ENCODE results near the gene PDE4A. TPM values are rescaled to one million over a fixed set of nuclear protein-coding genes. Genes with fewer than 3 reads are reported as not detected.

Gene PDE4A
- total and polyA plus RNA-seq, 10 of the 15 experiments (the other 5 are each of a cell fraction or from before 2014, with no cell fraction given) = 0.24 to 13.3 (median 4.9) TPM

- peak; percentile 46 for TF ChIP-seq MYC (IDR thresholded peaks at IDR 0.05; ENCODE audit: insufficient read depth, insufficient read length, insufficient replicate concordance, low read length, severe bottlenecking)
- peak; percentile 72 for TF ChIP-seq ZNF687 (IDR thresholded peaks at IDR 0.05)
- peak; percentile 56; the same call in 1 of the 2 replicates for TF ChIP-seq HCFC1 (IDR thresholded peaks at IDR 0.05; ENCODE audit: low read length)
- no peak for TF ChIP-seq ZNF207 (IDR thresholded peaks at IDR 0.05; ENCODE audit: borderline replicate concordance)
- no peak for TF ChIP-seq ZZZ3 (IDR thresholded peaks at IDR 0.05; ENCODE audit: control insufficient read depth, insufficient read length, low read depth)
- peak; percentile 92 for TF ChIP-seq ZBTB40 (IDR thresholded peaks at IDR 0.05; ENCODE audit: borderline replicate concordance)
- TF ChIP-seq CHD1 (IDR thresholded peaks at IDR 0.05; ENCODE audit: low read depth, low read length) = no peak
- TF ChIP-seq CUX1 (IDR thresholded peaks at IDR 0.05; ENCODE audit: insufficient replicate concordance, low read depth, low read length) = no peak
- TF ChIP-seq RBBP5 (conservative IDR thresholded peaks at IDR 0.05) = no peak
- TF ChIP-seq IKZF1 (conservative IDR thresholded peaks at IDR 0.05) = no peak
- TF ChIP-seq SIX5 (IDR thresholded peaks at IDR 0.05; ENCODE audit: low read depth, low read length, severe bottlenecking) = peak; percentile 34
- no peak for TF ChIP-seq USF2 (IDR thresholded peaks at IDR 0.05; ENCODE audit: borderline replicate concordance, low read depth, low read length)
- TF ChIP-seq ZBED1 (IDR thresholded peaks at IDR 0.05; ENCODE audit: borderline replicate concordance) = no peak
- TF ChIP-seq SREBF2 (IDR thresholded peaks at IDR 0.05; ENCODE audit: low read length) = peak; percentile 51; the same call in 1 of the 2 replicates
Measured at GRCh38 chr19:10403137-10404021, 17.0 kb upstream of the PDE4A start, which contains the start of gene CDC37 (continued).

Measured in GM12878 (cell line).